Liver (tissue), 9 donors: ENCODE measurements around the gene IGLL5. TPM values are rescaled to one million over a fixed set of nuclear protein-coding genes. Genes with fewer than 3 reads are reported as not detected.

Experiments used
- DNase-seq: peaks from one replicate; pipeline ENCODE4 v3.0.0-alpha.2; 2017; ENCODE audit warnings: low spot score
- H3K27ac ChIP-seq, 2 donors: one replicate each; pipeline ENCODE4 v1.7.0; 2013; ENCODE audit warnings: inconsistent platforms in 2 of 2, low read length in 2 of 2, control low read depth in 1 of 2, low read depth in 1 of 2, mild to moderate bottlenecking in 1 of 2
- H3K27me3 ChIP-seq, 4 donors: one replicate each; pipeline versions ENCODE4 v1.6.1 to v1.7.0; 2013; ENCODE audit warnings: low read length in 3 of 4, inconsistent platforms in 1 of 4, mild to moderate bottlenecking in 1 of 4, moderate library complexity in 1 of 4; ENCODE audit not compliant: control insufficient read depth in 4 of 4, insufficient read depth in 4 of 4
- H3K36me3 ChIP-seq, 4 donors: one replicate each; pipeline versions ENCODE4 v1.6.1 to v1.7.0; 2013; ENCODE audit warnings: low read length in 3 of 4, mild to moderate bottlenecking in 3 of 4, low read depth in 1 of 4, moderate library complexity in 1 of 4; ENCODE audit not compliant: control insufficient read depth in 4 of 4, insufficient read depth in 3 of 4
- H3K4me1 ChIP-seq, 4 donors: one replicate each; pipeline versions ENCODE4 v1.6.1 to v1.7.0; 2013; ENCODE audit warnings: low read length in 3 of 4, mild to moderate bottlenecking in 3 of 4, moderate library complexity in 1 of 4; ENCODE audit not compliant: control insufficient read depth in 4 of 4, insufficient read depth in 4 of 4
- H3K4me3 ChIP-seq, 3 donors: one replicate each; pipeline versions ENCODE4 v1.6.1 to v1.7.0; 2013; ENCODE audit warnings: low read length in 3 of 3, control low read depth in 1 of 3, low read depth in 1 of 3, mild to moderate bottlenecking in 1 of 3
- H3K9ac ChIP-seq, 2 donors: one replicate each; pipeline ENCODE4 v1.7.0; 2013; ENCODE audit warnings: low read length in 2 of 2, mild to moderate bottlenecking in 2 of 2, moderate library complexity in 2 of 2, control low read depth in 1 of 2, low read depth in 1 of 2
- H3K9me3 ChIP-seq, 4 donors: one replicate each; pipeline versions ENCODE4 v1.6.1 to v1.7.0; 2013; ENCODE audit warnings: low read length in 3 of 4; ENCODE audit not compliant: control insufficient read depth in 4 of 4
- EGR1 ChIP-seq, 2 donors: IDR thresholded peaks; 2 replicates each; pipeline ENCODE4 v1.6.1; 2016 to 2018; ENCODE audit warnings: antibody characterized with exemption in 2 of 2, low read depth in 2 of 2
- FOXA2 ChIP-seq: IDR thresholded peaks from 2 replicates; pipeline ENCODE4 v1.6.1; 2016; ENCODE audit warnings: antibody characterized with exemption
- GABPA ChIP-seq, 2 donors: IDR thresholded peaks in 1 of 2; conservative IDR thresholded peaks in 1 of 2; 2 replicates each; pipeline ENCODE4 v1.6.1; 2016; ENCODE audit warnings: antibody characterized with exemption in 2 of 2, mild to moderate bottlenecking in 1 of 2, moderate library complexity in 1 of 2
- HNF4A ChIP-seq, 2 donors: conservative IDR thresholded peaks; 2 replicates each; pipeline ENCODE4 v1.6.1; 2016; ENCODE audit warnings: antibody characterized with exemption in 2 of 2, mild to moderate bottlenecking in 2 of 2
- HNF4G ChIP-seq: IDR thresholded peaks from 2 replicates; pipeline ENCODE4 v1.6.1; 2016; ENCODE audit warnings: antibody characterized with exemption
- JUND ChIP-seq, 2 donors: IDR thresholded peaks; 2 replicates each; pipeline ENCODE4 v1.6.1; 2016; ENCODE audit warnings: antibody characterized with exemption in 2 of 2
- RAD21 ChIP-seq, 2 donors: IDR thresholded peaks; 2 replicates each; pipeline ENCODE4 v1.6.1; 2016; ENCODE audit warnings: antibody characterized with exemption in 2 of 2, mild to moderate bottlenecking in 2 of 2
- RXRA ChIP-seq, 2 donors: IDR thresholded peaks; 2 replicates each; pipeline ENCODE4 v1.6.1; 2017 to 2018; ENCODE audit warnings: antibody characterized with exemption in 2 of 2, mild to moderate bottlenecking in 1 of 2
- SP1 ChIP-seq: IDR thresholded peaks from 2 replicates; pipeline ENCODE4 v1.6.1; 2018; ENCODE audit warnings: antibody characterized with exemption, mild to moderate bottlenecking
- TAF1 ChIP-seq: conservative IDR thresholded peaks from 2 replicates; pipeline ENCODE4 v1.6.1; 2016; ENCODE audit warnings: antibody characterized with exemption, mild to moderate bottlenecking
- YY1 ChIP-seq: IDR thresholded peaks from 2 replicates; pipeline ENCODE4 v1.6.1; 2016; ENCODE audit warnings: antibody characterized with exemption, mild to moderate bottlenecking
- WGBS: extraction: QIAGEN DNeasy Blood & Tissue Kit; methylation state at CpG from one replicate; pipeline ENCODE4 v1.1.7; 2013; 5-methylcytosine and 5-hydroxymethylcytosine counted together
- polyA plus RNA-seq, 2 donors: library from polyadenylated mRNA; stranded (reverse) in 1 of 2; unstranded in 1 of 2; fragments of 200-250 nt in 1 of 2; fragments of >200 nt in 1 of 2; fragmentation: Nextera tagmentation in 1 of 2; extraction: Ambion mirVana in 1 of 2; gene quantifications; one replicate each; pipeline versions ENCODE4 v1.2.1 to v1.2.3, GENCODE V29; 2013 to 2015
- total RNA-seq, 2 donors: library from RNA; depleted of rRNA; stranded (reverse); fragments of >200 nt; gene quantifications; one replicate each; pipeline ENCODE4 v1.2.3, GENCODE V29; 2014
- TF ChIP-seq, protein P1 (sequence below): IDR thresholded peaks from 2 replicates; pipeline ENCODE4 v1.6.1; 2016; ENCODE audit warnings: antibody characterized with exemption
- TF ChIP-seq, protein P2 (sequence below): IDR thresholded peaks from 2 replicates; pipeline ENCODE4 v1.6.1; 2016; ENCODE audit warnings: antibody characterized with exemption, mild to moderate bottlenecking
- TF ChIP-seq, protein P3 (sequence below): fragments of 150-350 bp; IDR thresholded peaks from 2 replicates; pipeline ENCODE4 v1.5.1; 2017; ENCODE audit warnings: improper control_type of control experiment, low read depth, low read length; ENCODE audit not compliant: missing input control
- donor health status: healthy.
- donor health status: healthy.
- donor health status: healthy.
- donor health status: healthy.
- donor health status: healthy.

IGLL5 gene
- total and polyA plus RNA-seq, 4 donors: 1.3 to 13.4 (median 3.4) TPM

DNA sequence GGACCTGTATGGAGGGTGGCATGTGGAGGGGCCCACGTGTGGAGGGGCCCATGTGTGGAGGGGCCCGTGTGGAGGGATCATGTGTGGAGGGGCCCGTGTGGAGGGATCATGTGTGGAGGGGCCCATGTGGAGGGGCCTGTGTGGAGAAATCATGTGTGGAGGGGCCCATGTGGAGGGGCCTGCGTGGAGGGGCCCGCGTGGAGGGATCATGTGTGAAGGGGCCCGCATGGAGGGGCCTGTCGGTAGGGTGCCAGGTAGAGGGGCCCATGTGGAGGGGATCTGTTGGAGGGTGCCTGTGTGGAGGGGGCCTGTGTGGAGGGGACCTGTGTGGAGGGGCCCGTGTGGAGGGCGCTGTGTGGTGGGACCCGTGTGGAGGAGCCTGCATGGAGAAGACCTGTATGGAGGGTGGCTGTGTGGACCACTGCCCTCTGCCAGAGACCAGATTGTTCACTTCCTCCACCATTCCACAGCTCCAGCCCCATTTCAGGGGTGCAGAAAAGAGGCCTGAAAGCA is 47.0 kb downstream of the IGLL5 start:
- Histone ChIP-seq H3K9me3 (no peaks in the 10 kb centered on the region), H3K4me1 (no peaks in the 10 kb centered on the region), H3K27ac (no peak overlapping the region), H3K9ac (no peak overlapping the region), H3K4me3 (no peak overlapping the region), H3K36me3 (no peaks in the 10 kb centered on the region), H3K27me3 (no peaks in the 10 kb centered on the region)
- DNase-seq: no peak
- TF ChIP-seq, protein P1, sequence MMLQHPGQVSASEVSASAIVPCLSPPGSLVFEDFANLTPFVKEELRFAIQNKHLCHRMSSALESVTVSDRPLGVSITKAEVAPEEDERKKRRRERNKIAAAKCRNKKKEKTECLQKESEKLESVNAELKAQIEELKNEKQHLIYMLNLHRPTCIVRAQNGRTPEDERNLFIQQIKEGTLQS: no peak
- no peak for TF ChIP-seq JUND (IDR thresholded peaks at IDR 0.05)
- no peak for TF ChIP-seq YY1
- 87% methylated on average over 11 of the region's 11 CpGs for WGBS

DNA sequence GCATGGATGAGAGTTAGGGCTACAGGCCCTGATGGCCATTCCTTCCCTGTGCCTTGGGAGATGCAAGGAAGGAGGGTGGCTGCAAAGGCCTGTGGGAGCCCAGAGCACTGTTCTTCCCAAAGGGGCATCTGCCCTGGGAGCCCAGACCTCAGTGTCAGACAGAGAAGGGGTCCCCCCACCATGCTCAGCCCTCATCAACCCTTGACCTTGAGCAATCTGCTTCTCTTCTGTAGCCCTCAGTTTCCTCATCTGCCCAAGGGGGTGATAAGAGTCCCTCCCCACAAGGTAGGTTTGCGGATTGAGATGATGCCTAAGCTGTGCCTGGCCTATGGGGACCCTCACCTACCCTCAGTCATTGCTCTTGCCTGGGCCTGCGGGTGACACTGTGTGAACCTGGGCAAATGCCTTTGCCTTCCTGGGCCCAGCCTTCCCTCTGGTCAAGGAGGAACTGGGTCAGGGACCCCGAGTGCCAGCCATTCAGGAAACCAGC is 47.5 kb downstream of the IGLL5 start:
- H3K27ac ChIP-seq: no peak overlapping the region
- no peaks in the 10 kb centered on the region for H3K4me1 ChIP-seq
- no peak for DNase-seq
- H3K4me3 ChIP-seq: no peak overlapping the region
- TF ChIP-seq RXRA (IDR thresholded peaks at IDR 0.05) (no peak), RAD21 (IDR thresholded peaks at IDR 0.05) (no peak), GABPA (IDR thresholded peaks at IDR 0.05 in 1 of 2, conservative IDR thresholded peaks at IDR 0.05 in 1 of 2) (no peak), HNF4A (conservative IDR thresholded peaks at IDR 0.05) (no peak), FOXA2 (no peak), HNF4G (no peak), SP1 (no peak), EGR1 (IDR thresholded peaks at IDR 0.05; ENCODE audit: low read depth in 2 of 2) (no peak), TAF1 (no peak)
- TF ChIP-seq, protein P2, sequence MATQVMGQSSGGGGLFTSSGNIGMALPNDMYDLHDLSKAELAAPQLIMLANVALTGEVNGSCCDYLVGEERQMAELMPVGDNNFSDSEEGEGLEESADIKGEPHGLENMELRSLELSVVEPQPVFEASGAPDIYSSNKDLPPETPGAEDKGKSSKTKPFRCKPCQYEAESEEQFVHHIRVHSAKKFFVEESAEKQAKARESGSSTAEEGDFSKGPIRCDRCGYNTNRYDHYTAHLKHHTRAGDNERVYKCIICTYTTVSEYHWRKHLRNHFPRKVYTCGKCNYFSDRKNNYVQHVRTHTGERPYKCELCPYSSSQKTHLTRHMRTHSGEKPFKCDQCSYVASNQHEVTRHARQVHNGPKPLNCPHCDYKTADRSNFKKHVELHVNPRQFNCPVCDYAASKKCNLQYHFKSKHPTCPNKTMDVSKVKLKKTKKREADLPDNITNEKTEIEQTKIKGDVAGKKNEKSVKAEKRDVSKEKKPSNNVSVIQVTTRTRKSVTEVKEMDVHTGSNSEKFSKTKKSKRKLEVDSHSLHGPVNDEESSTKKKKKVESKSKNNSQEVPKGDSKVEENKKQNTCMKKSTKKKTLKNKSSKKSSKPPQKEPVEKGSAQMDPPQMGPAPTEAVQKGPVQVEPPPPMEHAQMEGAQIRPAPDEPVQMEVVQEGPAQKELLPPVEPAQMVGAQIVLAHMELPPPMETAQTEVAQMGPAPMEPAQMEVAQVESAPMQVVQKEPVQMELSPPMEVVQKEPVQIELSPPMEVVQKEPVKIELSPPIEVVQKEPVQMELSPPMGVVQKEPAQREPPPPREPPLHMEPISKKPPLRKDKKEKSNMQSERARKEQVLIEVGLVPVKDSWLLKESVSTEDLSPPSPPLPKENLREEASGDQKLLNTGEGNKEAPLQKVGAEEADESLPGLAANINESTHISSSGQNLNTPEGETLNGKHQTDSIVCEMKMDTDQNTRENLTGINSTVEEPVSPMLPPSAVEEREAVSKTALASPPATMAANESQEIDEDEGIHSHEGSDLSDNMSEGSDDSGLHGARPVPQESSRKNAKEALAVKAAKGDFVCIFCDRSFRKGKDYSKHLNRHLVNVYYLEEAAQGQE: no peak
- TF ChIP-seq, protein P1: no peak
- TF ChIP-seq, protein P3, sequence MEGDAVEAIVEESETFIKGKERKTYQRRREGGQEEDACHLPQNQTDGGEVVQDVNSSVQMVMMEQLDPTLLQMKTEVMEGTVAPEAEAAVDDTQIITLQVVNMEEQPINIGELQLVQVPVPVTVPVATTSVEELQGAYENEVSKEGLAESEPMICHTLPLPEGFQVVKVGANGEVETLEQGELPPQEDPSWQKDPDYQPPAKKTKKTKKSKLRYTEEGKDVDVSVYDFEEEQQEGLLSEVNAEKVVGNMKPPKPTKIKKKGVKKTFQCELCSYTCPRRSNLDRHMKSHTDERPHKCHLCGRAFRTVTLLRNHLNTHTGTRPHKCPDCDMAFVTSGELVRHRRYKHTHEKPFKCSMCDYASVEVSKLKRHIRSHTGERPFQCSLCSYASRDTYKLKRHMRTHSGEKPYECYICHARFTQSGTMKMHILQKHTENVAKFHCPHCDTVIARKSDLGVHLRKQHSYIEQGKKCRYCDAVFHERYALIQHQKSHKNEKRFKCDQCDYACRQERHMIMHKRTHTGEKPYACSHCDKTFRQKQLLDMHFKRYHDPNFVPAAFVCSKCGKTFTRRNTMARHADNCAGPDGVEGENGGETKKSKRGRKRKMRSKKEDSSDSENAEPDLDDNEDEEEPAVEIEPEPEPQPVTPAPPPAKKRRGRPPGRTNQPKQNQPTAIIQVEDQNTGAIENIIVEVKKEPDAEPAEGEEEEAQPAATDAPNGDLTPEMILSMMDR: no peak
- no peaks in the 10 kb centered on the region for H3K36me3 ChIP-seq
- 86% methylated on average over 3 of the region's 3 CpGs for WGBS
- no peaks in the 10 kb centered on the region for H3K27me3 ChIP-seq
- H3K9ac ChIP-seq: no peak overlapping the region
- H3K9me3 ChIP-seq: no peaks in the 10 kb centered on the region
